Esophagus muscularis mucosa (tissue), 4 donors: ENCODE data around the gene NMT2. TPM values are rescaled to one million over a fixed set of nuclear protein-coding genes. Genes with fewer than 3 reads are reported as not detected.

Experiments used
- DNase-seq: peaks from one replicate; pipeline ENCODE4 v3.0.0-alpha.2; 2017; ENCODE audit errors: extremely low spot score
- H3K27ac ChIP-seq, 4 donors: fragments of 200-600 bp; sonication (generic); replicated peaks in 1 of 4; 1 replicate in 3 of 4; 2 replicates in 1 of 4; pipeline ENCODE4 v1.5.1; 2016 to 2019; ENCODE audit warnings: mild to moderate bottlenecking in 1 of 4
- H3K27me3 ChIP-seq, 4 donors: fragments of 200-600 bp; sonication (generic); one replicate each; pipeline versions ENCODE4 v1.5.1 to v1.6.0; 2016 to 2019
- H3K36me3 ChIP-seq, 4 donors: fragments of 200-600 bp; sonication (generic); one replicate each; pipeline ENCODE4 v1.5.1; 2016 to 2019
- H3K4me1 ChIP-seq, 4 donors: fragments of 200-600 bp; sonication (generic); one replicate each; pipeline ENCODE4 v1.5.1; 2016 to 2019
- H3K4me3 ChIP-seq, 4 donors: fragments of 200-600 bp; sonication (generic); 1 replicate in 2 of 4; 2 replicates in 2 of 4; pipeline ENCODE4 v1.5.1; 2016 to 2019; ENCODE audit warnings: mild to moderate bottlenecking in 4 of 4, moderate library complexity in 1 of 4
- H3K9me3 ChIP-seq, 4 donors: fragments of 200-600 bp; sonication (generic); 1 replicate in 3 of 4; 2 replicates in 1 of 4; pipeline ENCODE4 v1.5.1; 2016 to 2019
- CTCF ChIP-seq, 3 experiments: fragments of 200-600 bp in 2 of 3; fragments of 450-650 bp in 1 of 3; sonication (generic) in 2 of 3; IDR thresholded peaks; one replicate each; pipeline ENCODE4 v1.5.1; 2017 to 2019; ENCODE audit warnings: antibody characterized with exemption in 3 of 3, mild to moderate bottlenecking in 2 of 3, moderate library complexity in 1 of 3
- EP300 ChIP-seq: sonication (generic); formaldehyde crosslinking; IDR thresholded peaks from one replicate; pipeline ENCODE4 v1.6.1; 2017; ENCODE audit warnings: antibody characterized with exemption
- POLR2A ChIP-seq: fragments of 450-650 bp; IDR thresholded peaks from one replicate; pipeline ENCODE4 v1.6.1; 2017; ENCODE audit warnings: antibody characterized with exemption, moderate library complexity, mild to moderate bottlenecking, low read depth
- POLR2AphosphoS5 ChIP-seq, 2 donors: sonication (generic); formaldehyde crosslinking; IDR thresholded peaks; one replicate each; pipeline ENCODE4 v1.6.1; 2017; ENCODE audit warnings: antibody characterized with exemption in 2 of 2
- WGBS: methylation state at CpG from one replicate; pipeline ENCODE4 v1.1.5; 2018; 5-methylcytosine and 5-hydroxymethylcytosine counted together
- intact Hi-C: fragments of 100-400 bp; cut with DNase I; formaldehyde crosslinking; loops from one replicate; pipeline ENCODE4 v1.15.1; 2023
- total RNA-seq, 4 donors: library from RNA; depleted of rRNA; stranded (reverse); fragments of >200 nt; gene quantifications; one replicate each; pipeline versions ENCODE4 v1.1.0 to v1.2.1, GENCODE V29; 2016

NMT2 gene
- total RNA-seq, 4 donors from 2014 or later, result 14.1 to 23.2 (median 16.0) TPM

DNA sequence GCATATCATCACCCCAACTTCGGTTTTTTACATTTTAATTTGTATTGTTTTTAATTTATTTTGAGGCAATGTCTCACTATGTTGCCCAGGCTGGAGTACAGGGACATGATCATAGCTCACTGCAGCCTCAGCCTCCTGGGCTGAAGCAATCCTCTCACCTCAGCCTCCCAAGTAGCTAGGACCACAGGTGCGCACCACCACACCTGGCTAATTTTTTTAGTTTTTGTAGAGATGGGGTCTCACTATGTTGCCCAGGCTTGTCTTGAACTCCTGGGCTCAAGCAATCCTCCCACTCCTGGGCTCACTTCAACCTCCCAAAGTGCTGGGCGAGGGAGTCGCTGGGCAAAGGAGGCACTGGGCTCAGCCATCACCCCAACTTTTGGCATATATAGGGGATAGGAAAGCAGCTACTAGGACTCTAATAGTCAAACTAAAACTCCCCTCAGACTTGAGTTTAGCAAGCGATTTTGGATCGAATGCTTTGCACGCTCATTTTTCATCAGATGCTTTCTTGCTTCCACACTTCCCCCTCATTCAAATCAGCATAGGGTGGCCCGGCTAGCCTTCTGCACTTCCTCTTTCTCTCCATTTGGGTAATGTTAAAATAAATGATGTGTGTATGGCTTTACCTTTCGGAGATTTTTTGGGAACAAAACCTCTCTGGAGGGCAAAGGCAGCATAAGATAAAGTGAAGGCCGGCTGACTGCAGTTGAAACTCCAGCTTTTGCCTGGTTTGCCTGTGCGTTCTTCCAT lies 20.8 kb upstream of the NMT2 start:
- no peak overlapping the region for H3K4me3 ChIP-seq
- no peak for TF ChIP-seq POLR2A
- TF ChIP-seq EP300, result no peak
- TF ChIP-seq POLR2AphosphoS5 (IDR thresholded peaks at IDR 0.05), result no peak
- no peak for TF ChIP-seq CTCF (IDR thresholded peaks at IDR 0.05)
- H3K36me3 ChIP-seq, result no peaks in the 10 kb centered on the region
- no peaks in the 10 kb centered on the region for H3K4me1 ChIP-seq
- WGBS, result 88% methylated on average over 11 of the region's 11 CpGs
- intact Hi-C loops, result no loop called here
- no peak overlapping the region for H3K27ac ChIP-seq
- no peak for DNase-seq
- H3K27me3 ChIP-seq, result no peaks in the 10 kb centered on the region
- H3K9me3 ChIP-seq, result no peaks in the 10 kb centered on the region

DNA sequence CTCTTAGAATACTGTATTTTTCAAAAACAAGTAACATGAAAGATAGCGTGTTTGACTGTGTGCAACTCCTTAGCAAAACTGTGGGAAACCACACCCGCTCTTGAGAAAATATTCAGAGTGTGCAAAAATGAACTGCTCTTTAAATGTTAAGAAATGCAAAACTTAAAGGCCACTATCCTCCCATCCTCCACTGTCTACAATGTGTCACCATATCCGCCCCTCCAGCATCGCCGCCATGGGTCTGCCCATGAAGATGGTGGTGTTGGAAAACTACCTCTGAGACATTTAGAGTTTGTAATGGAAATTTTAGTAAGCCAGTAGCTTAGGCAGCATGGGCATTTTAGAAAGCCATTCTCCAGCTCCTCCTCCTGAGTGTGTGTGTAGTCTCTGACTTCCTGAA lies 20.1 kb upstream of the NMT2 start:
- no peak for TF ChIP-seq POLR2A
- TF ChIP-seq CTCF (IDR thresholded peaks at IDR 0.05), result no peak
- TF ChIP-seq EP300, result no peak
- TF ChIP-seq POLR2AphosphoS5 (IDR thresholded peaks at IDR 0.05), result no peak
- no peak overlapping the region for H3K4me3 ChIP-seq
- H3K9me3 ChIP-seq, result no peaks in the 10 kb centered on the region
- H3K27me3 ChIP-seq, result no peaks in the 10 kb centered on the region
- no peak overlapping the region for H3K27ac ChIP-seq
- no peaks in the 10 kb centered on the region for H3K36me3 ChIP-seq
- intact Hi-C loops, result no loop called here
- 94% methylated on average over 5 of the region's 5 CpGs for WGBS
- DNase-seq, result no peak
- no peaks in the 10 kb centered on the region for H3K4me1 ChIP-seq

DNA sequence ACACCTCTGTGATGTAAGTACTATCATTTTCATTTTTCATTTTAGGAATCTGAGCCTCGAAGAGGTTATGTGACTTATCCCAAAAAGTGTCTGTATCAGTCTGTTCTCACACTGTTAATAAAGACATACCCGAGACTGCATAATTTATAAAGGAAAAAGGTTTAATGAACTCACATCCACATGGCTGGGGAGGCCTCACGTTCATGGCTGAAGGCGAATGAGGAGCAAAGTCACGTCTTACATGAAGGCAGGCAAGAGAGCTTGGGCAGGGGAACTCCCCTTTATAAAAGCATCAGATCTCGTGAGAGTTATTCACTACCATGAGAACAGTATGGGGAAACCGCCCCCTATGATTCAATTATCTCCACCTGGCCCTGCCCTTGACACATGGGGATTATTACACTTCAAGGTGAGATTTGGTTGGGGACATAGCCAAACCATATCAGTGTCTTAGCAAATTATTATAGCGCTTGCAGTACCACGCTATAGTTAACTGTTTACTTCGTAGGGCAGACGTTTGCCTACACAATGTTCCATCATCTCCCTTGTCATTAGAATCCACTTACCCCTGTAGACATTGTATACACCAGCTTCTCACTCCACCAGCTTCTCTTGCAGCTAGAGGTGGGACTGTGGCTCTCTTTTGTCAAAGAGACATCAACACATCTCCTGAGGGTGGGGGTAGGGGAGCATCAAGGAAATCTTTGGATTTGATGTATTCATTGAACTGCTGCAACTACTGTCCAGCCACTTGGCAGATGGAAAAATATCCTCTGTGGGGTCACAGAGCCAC lies 15.4 kb upstream of the NMT2 start:
- H3K4me1 ChIP-seq, result peaks cover 0 to 12% (median 3%) of the 10 kb centered on the region in 4 donors
- no peaks in the 10 kb centered on the region for H3K36me3 ChIP-seq
- intact Hi-C loops, result no loop called here
- no peak for TF ChIP-seq EP300
- no peak for TF ChIP-seq CTCF (IDR thresholded peaks at IDR 0.05)
- no peak for TF ChIP-seq POLR2A
- TF ChIP-seq POLR2AphosphoS5 (IDR thresholded peaks at IDR 0.05), result no peak
- H3K27me3 ChIP-seq, result no peaks in the 10 kb centered on the region
- WGBS, result 85% methylated on average over 11 of the region's 11 CpGs
- no peak overlapping the region for H3K27ac ChIP-seq
- H3K4me3 ChIP-seq, result no peak overlapping the region
- no peaks in the 10 kb centered on the region for H3K9me3 ChIP-seq
- no peak for DNase-seq

- intact Hi-C loops, result no loop called here
- 70% methylated on average over 8 of the region's 8 CpGs for WGBS
- Histone ChIP-seq H3K27me3 (no peaks in the 10 kb centered on the region), H3K9me3 (no peaks in the 10 kb centered on the region), H3K27ac (peak overlapping the region in 1 of 4 donors; percentile 10), H3K4me3 (no peak overlapping the region), H3K4me1 (peaks cover 0 to 12% (median 3%) of the 10 kb centered on the region in 4 donors), H3K36me3 (no peaks in the 10 kb centered on the region)
- no peak for DNase-seq
- no peak for TF ChIP-seq EP300
- no peak for TF ChIP-seq POLR2A
- no peak for TF ChIP-seq CTCF (IDR thresholded peaks at IDR 0.05)
- TF ChIP-seq POLR2AphosphoS5 (IDR thresholded peaks at IDR 0.05), result no peak
Observed at GRCh38 chr10:15182540-15183207, 14.2 kb upstream of the NMT2 start.
